ENCODE data around the gene EEPD1. TPM values are rescaled to one million over a fixed set of nuclear protein-coding genes. Genes with fewer than 3 reads are reported as not detected.

The EEPD1 gene
- total and polyA plus RNA-seq, 3 donors from 2014 or later = 10.2 to 11.8 (median 10.9) TPM

DNA sequence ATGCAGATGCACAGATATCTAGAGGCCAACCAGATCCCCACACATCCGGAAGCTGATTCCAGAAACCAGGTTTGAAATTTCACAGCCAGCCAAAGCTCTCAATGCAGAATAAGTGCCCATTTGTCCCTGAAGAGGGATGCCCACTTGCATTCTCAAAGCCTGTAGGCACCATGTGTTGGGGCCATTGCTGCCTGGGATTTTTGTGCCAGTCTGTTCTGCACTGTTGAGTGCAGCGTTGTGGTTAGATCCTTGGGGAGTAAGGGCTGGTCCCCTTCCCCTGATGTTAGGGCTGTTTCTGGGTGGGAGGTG is 62.4 kb downstream of the EEPD1 start:
- intact Hi-C loops (cut with DNase I; ENCODE audit: low total_unique reads) = no loop called here
- H3K27ac ChIP-seq = no peak overlapping the region
- no peak overlapping the region for H3K4me3 ChIP-seq
- H3K9me3 ChIP-seq = no peaks in the 10 kb centered on the region
- TF ChIP-seq POLR2A (IDR thresholded peaks at IDR 0.05) (no peak), CTCF (IDR thresholded peaks at IDR 0.05) (no peak)
- WGBS, 2 donors = 76 to 85% methylated on average over 2 of the region's 2 CpGs
- DNase-seq = no peak
- no peaks in the 10 kb centered on the region for H3K27me3 ChIP-seq
- no peaks in the 10 kb centered on the region for H3K36me3 ChIP-seq (ENCODE audit: low read depth, missing control alignments)
- H3K4me1 ChIP-seq = peaks cover 5% of the 10 kb centered on the region

GRCh38 chr7:36216063-36216684 is 63.1 kb downstream of the EEPD1 start:
- no peak for DNase-seq
- TF ChIP-seq CTCF (IDR thresholded peaks at IDR 0.05) = no peak
- TF ChIP-seq POLR2A (IDR thresholded peaks at IDR 0.05) = no peak
- Histone ChIP-seq H3K27me3 (no peaks in the 10 kb centered on the region), H3K9me3 (no peaks in the 10 kb centered on the region), H3K4me1 (peaks cover 5% of the 10 kb centered on the region), H3K4me3 (no peak overlapping the region), H3K36me3 (ENCODE audit: low read depth, missing control alignments) (no peaks in the 10 kb centered on the region), H3K27ac (no peak overlapping the region)
- intact Hi-C loops (cut with DNase I; ENCODE audit: low total_unique reads) = no loop called here
- WGBS, 2 donors = 84 to 90% methylated on average over 4 of the region's 4 CpGs

- no peak overlapping the region for H3K27ac ChIP-seq
- WGBS, 2 donors = 91 to 97% methylated on average over 4 of the region's 4 CpGs
- H3K4me3 ChIP-seq = no peak overlapping the region
- peaks cover 5% of the 10 kb centered on the region for H3K4me1 ChIP-seq
- no peak for DNase-seq
- no peaks in the 10 kb centered on the region for H3K9me3 ChIP-seq
- no peaks in the 10 kb centered on the region for H3K27me3 ChIP-seq
- intact Hi-C loops (cut with DNase I; ENCODE audit: low total_unique reads) = no loop called here
- no peak for TF ChIP-seq POLR2A (IDR thresholded peaks at IDR 0.05)
- no peak for TF ChIP-seq CTCF (IDR thresholded peaks at IDR 0.05)
- no peaks in the 10 kb centered on the region for H3K36me3 ChIP-seq (ENCODE audit: low read depth, missing control alignments)
These were observed 64.3 kb downstream of the EEPD1 start for GRCh38 chr7:36217211-36217960.

GRCh38 chr7:36217961-36218284 is 64.9 kb downstream of the EEPD1 start:
- no peak for DNase-seq
- Histone ChIP-seq H3K9me3 (no peaks in the 10 kb centered on the region), H3K27me3 (no peaks in the 10 kb centered on the region), H3K27ac (no peak overlapping the region), H3K36me3 (ENCODE audit: low read depth, missing control alignments) (no peaks in the 10 kb centered on the region), H3K4me1 (peaks cover 5% of the 10 kb centered on the region), H3K4me3 (no peak overlapping the region)
- TF ChIP-seq POLR2A (IDR thresholded peaks at IDR 0.05) = no peak
- intact Hi-C loops (cut with DNase I; ENCODE audit: low total_unique reads) = no loop called here
- 79 to 81% methylated on average over 5 of the region's 5 CpGs for WGBS, 2 donors

GRCh38 chr7:36219429-36219828 is 66.4 kb downstream of the EEPD1 start:
- DNase-seq = no peak
- intact Hi-C loops (cut with DNase I; ENCODE audit: low total_unique reads) = no loop called here
- WGBS, 2 donors = 89 to 100% methylated on average over 1 of the region's 1 CpG
- Histone ChIP-seq H3K4me1 (peaks cover 5% of the 10 kb centered on the region), H3K4me3 (no peak overlapping the region), H3K36me3 (ENCODE audit: low read depth, missing control alignments) (no peaks in the 10 kb centered on the region), H3K9me3 (no peaks in the 10 kb centered on the region), H3K27me3 (no peaks in the 10 kb centered on the region), H3K27ac (no peak overlapping the region)
- TF ChIP-seq CTCF (IDR thresholded peaks at IDR 0.05) (no peak), POLR2A (IDR thresholded peaks at IDR 0.05) (no peak)
